Stimulated activated naive CD4-positive, alpha-beta T cell treated with Interleukin-2 at 50 U/mL for 16 hours (primary cell): ENCODE results near the gene HOXC5.
A peak's percentile ranks its signal among the peaks of the same experiment; 100 is the strongest.

Experiments
- DNase-seq: peaks from one replicate; lab custom pipeline; 2025; lab: John Stamatoyannopoulos, UW

Gene HOXC5

GRCh38 chr12:53995378-53996239 lies 37.2 kb upstream of the HOXC5 start:
- no peak for DNase-seq

GRCh38 chr12:53996240-53997203 lies 36.3 kb upstream of the HOXC5 start:
- no peak for DNase-seq

GRCh38 chr12:53997204-53998109 lies 35.4 kb upstream of the HOXC5 start:
- no peak for DNase-seq

GRCh38 chr12:53998110-53998899 lies 34.5 kb upstream of the HOXC5 start:
- no peak for DNase-seq

GRCh38 chr12:53998900-53999236 lies 34.0 kb upstream of the HOXC5 start:
- no peak for DNase-seq

GRCh38 chr12:53999559-54000115 lies 33.2 kb upstream of the HOXC5 start:
- DNase-seq = no peak

GRCh38 chr12:54000116-54001114 lies 32.4 kb upstream of the HOXC5 start, which contains the start of gene HOXC9:
TSS of gene HOXC9 (plus strand) at chr12:54000161. CDS start at chr12:54000189, 28 bp downstream.
- no peak for DNase-seq

- DNase-seq = no peak
These were observed 31.3 kb upstream of the HOXC5 start for GRCh38 chr12:54001283-54002187.

- no peak for DNase-seq
These were observed 30.5 kb upstream of the HOXC5 start for GRCh38 chr12:54002278-54002914.

GRCh38 chr12:54002915-54003389 lies 29.9 kb upstream of the HOXC5 start:
- no peak for DNase-seq

GRCh38 chr12:54003625-54004024 lies 29.2 kb upstream of the HOXC5 start:
- no peak for DNase-seq

GRCh38 chr12:54004063-54004840 lies 28.6 kb upstream of the HOXC5 start:
- DNase-seq = no peak

- no peak for DNase-seq
These were observed 27.9 kb upstream of the HOXC5 start for GRCh38 chr12:54004841-54005530.

GRCh38 chr12:54005531-54005852 lies 27.4 kb upstream of the HOXC5 start:
- no peak for DNase-seq

GRCh38 chr12:54005853-54006558 lies 26.8 kb upstream of the HOXC5 start:
- DNase-seq = peak; percentile 78
